MM.1S (cell line): ENCODE results near the gene DMGDH.

Experiments
- DNase-seq: peaks from one replicate; pipeline ENCODE4 v3.0.0-alpha.2; 2015
- H2AFZ ChIP-seq: fragments of 300-600 bp; sonication (generic); 2 replicates; pipeline ENCODE4 v1.6.0; 2016; ENCODE audit warnings: antibody characterized with exemption, low read length
- H3F3A ChIP-seq: fragments of 300-600 bp; sonication (generic); 2 replicates; pipeline ENCODE4 v1.6.1; 2016; ENCODE audit warnings: mild to moderate bottlenecking, antibody characterized with exemption, low read length, moderate library complexity, mixed read lengths; ENCODE audit not compliant: insufficient read depth
- H3K27ac ChIP-seq: fragments of 300-600 bp; sonication (generic); 2 replicates; pipeline ENCODE4 v1.5.1; 2016; ENCODE audit warnings: mild to moderate bottlenecking, low read length
- H3K27me3 ChIP-seq: fragments of 300-600 bp; sonication (generic); replicated peaks from 2 replicates; pipeline ENCODE4 v1.6.0; 2016; ENCODE audit warnings: low read length; ENCODE audit not compliant: insufficient read depth
- H3K36me3 ChIP-seq: fragments of 300-600 bp; sonication (generic); replicated peaks from 2 replicates; pipeline ENCODE4 v1.6.1; 2016; ENCODE audit warnings: mild to moderate bottlenecking, low read length, mixed read lengths; ENCODE audit not compliant: insufficient read depth
- H3K4me1 ChIP-seq: fragments of 300-600 bp; sonication (generic); 2 replicates; pipeline ENCODE4 v1.6.1; 2016; ENCODE audit warnings: low read length, mixed read lengths
- H3K4me2 ChIP-seq: fragments of 300-600 bp; sonication (generic); 2 replicates; pipeline ENCODE4 v1.6.0; 2016; ENCODE audit warnings: low read depth, low read length
- H3K4me3 ChIP-seq: fragments of 300-600 bp; sonication (generic); 2 replicates; pipeline ENCODE4 v1.5.1; 2016; ENCODE audit warnings: low read length, mixed read lengths
- H3K79me2 ChIP-seq: fragments of 300-600 bp; sonication (generic); 2 replicates; pipeline ENCODE4 v1.6.1; 2016; ENCODE audit warnings: mixed run types, low read length, mixed read lengths
- H3K9ac ChIP-seq: fragments of 300-600 bp; sonication (generic); 2 replicates; pipeline ENCODE4 v1.6.1; 2016; ENCODE audit warnings: low read length, mixed read lengths
- H3K9me2 ChIP-seq: fragments of 300-600 bp; sonication (generic); replicated peaks from 2 replicates; pipeline ENCODE4 v1.6.1; 2016; ENCODE audit warnings: mild to moderate bottlenecking, low read length, mixed read lengths; ENCODE audit not compliant: insufficient read depth
- H3K9me3 ChIP-seq: fragments of 300-600 bp; sonication (generic); replicated peaks from 2 replicates; pipeline ENCODE4 v1.6.1; 2016; ENCODE audit warnings: mild to moderate bottlenecking, low read length, mixed read lengths; ENCODE audit not compliant: insufficient read depth
- H4K20me1 ChIP-seq: fragments of 300-600 bp; sonication (generic); 2 replicates; pipeline ENCODE4 v1.6.1; 2016; ENCODE audit warnings: mild to moderate bottlenecking, low read length, moderate library complexity, mixed read lengths; ENCODE audit not compliant: insufficient read depth
- EZH2 ChIP-seq: fragments of 300-600 bp; sonication (generic); optimal IDR thresholded peaks from 2 replicates; pipeline ENCODE3; 2017; ENCODE audit warnings: low read depth, mild to moderate bottlenecking, antibody characterized with exemption, low read length, mixed read lengths
- EZH2phosphoT487 ChIP-seq: fragments of 300-600 bp; sonication (generic); IDR thresholded peaks from 2 replicates; pipeline ENCODE4 v1.6.1; 2018; ENCODE audit warnings: antibody characterized with exemption, low read length
- TF ChIP-seq, protein P1 (sequence below): fragments of 300-600 bp; sonication (generic); IDR thresholded peaks from 2 replicates; pipeline ENCODE4 v1.5.1; 2016; ENCODE audit warnings: antibody characterized with exemption, low read length, mixed read lengths

DMGDH gene

DNA sequence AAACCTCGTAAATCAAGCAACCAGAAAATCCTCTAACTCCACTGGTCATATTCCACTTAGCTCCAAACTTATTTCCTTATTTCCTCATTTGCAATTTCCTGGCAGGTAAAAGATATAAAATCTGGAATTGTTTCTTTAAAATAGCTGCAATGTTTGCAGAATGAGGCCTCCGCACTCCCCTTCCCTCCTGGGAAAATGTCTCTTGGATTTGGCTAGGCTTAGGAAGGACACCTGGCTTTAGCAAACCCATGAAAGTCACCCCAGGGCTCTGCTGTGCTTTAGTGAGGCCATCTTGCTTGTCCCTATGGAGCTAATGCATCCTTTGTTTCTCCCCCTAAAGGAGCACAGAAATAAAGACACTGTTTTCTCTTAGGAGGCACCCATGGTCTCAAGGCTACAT is 94.9 kb downstream of the DMGDH start:
- Histone ChIP-seq H2AFZ (no peak overlapping the region), H4K20me1 (no peaks in the 10 kb centered on the region), H3K4me3 (no peak overlapping the region), H3F3A (no peaks in the 10 kb centered on the region), H3K9ac (no peak overlapping the region), H3K9me3 (no peaks in the 10 kb centered on the region), H3K27me3 (no peaks in the 10 kb centered on the region), H3K36me3 (no peaks in the 10 kb centered on the region), H3K4me2 (no peak overlapping the region), H3K4me1 (no peaks in the 10 kb centered on the region), H3K79me2 (0 out of 2 replicates have a peak, but pooled peaks cover 3% of the 10 kb centered on the region), H3K27ac (no peak overlapping the region), H3K9me2 (no peaks in the 10 kb centered on the region)
- TF ChIP-seq, protein P1, sequence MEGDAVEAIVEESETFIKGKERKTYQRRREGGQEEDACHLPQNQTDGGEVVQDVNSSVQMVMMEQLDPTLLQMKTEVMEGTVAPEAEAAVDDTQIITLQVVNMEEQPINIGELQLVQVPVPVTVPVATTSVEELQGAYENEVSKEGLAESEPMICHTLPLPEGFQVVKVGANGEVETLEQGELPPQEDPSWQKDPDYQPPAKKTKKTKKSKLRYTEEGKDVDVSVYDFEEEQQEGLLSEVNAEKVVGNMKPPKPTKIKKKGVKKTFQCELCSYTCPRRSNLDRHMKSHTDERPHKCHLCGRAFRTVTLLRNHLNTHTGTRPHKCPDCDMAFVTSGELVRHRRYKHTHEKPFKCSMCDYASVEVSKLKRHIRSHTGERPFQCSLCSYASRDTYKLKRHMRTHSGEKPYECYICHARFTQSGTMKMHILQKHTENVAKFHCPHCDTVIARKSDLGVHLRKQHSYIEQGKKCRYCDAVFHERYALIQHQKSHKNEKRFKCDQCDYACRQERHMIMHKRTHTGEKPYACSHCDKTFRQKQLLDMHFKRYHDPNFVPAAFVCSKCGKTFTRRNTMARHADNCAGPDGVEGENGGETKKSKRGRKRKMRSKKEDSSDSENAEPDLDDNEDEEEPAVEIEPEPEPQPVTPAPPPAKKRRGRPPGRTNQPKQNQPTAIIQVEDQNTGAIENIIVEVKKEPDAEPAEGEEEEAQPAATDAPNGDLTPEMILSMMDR: no peak
- TF ChIP-seq EZH2 (no peak), EZH2phosphoT487 (no peak)
- no peak for DNase-seq

DNA sequence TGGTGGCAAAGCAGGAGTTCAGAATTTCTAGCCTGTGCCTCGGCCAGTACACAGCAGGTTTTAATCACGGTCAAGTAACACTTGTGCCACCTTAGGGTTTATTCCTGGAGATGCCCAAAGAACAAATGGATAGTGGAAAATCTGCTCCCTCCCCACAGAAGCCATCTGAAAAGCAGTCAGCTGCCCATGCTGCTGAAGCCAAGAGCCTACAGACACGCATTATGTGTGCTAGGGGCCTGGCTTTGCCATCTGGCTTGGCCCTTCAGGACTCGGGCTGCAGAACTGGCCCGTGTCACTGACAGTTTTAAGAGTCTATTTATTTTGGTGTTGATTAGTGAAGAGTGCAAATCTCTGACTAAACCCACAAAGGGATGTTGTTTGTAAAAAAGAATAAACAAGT is 95.5 kb downstream of the DMGDH start:
- Histone ChIP-seq H2AFZ (no peak overlapping the region), H3K4me2 (no peak overlapping the region), H3K9me2 (no peaks in the 10 kb centered on the region), H3K9me3 (no peaks in the 10 kb centered on the region), H3K27me3 (no peaks in the 10 kb centered on the region), H3K36me3 (no peaks in the 10 kb centered on the region), H4K20me1 (no peaks in the 10 kb centered on the region), H3K9ac (no peak overlapping the region), H3F3A (no peaks in the 10 kb centered on the region), H3K4me3 (no peak overlapping the region), H3K4me1 (no peaks in the 10 kb centered on the region), H3K79me2 (no peaks in the 10 kb centered on the region), H3K27ac (no peak overlapping the region)
- TF ChIP-seq EZH2phosphoT487 (no peak), EZH2 (no peak)
- TF ChIP-seq, protein P1: no peak
- DNase-seq: no peak

DNA sequence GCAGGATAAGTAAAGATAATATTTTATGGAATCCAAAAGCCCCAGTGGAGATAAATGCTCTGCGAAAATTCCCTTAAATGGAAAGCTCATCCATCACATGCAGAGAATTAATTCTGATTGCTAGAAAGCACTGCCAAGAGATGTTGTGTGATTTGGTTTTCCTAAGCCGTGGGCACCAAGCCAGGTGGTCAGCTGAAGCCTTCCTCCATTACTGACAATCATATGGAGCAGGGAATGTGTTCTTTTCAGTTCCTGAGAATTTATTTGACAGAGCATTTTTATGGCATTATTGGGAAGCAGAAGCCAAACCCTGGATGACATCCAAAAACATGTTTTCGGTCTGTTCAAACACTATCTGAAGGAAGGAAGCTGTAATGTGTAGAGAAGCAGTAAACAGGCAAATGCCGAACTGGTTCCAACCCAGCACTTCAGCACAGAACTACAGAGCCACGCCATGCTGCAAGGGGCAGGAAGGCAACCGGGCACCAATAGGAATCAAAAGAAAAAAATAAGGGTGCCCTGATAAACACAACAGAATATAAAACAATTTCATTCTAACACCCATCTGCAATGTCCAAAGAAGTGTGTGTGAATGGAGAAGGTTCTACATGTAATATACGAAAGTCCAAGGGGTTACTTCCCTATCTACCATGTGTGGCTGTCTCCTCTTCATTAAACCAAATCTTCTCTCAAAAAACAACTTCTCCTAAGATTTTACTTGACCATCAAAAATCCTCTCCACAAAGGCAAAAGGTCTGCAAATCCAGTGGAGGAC is 96.6 kb downstream of the DMGDH start:
- H3K9ac ChIP-seq: no peak overlapping the region
- no peaks in the 10 kb centered on the region for H4K20me1 ChIP-seq
- TF ChIP-seq EZH2 (no peak), EZH2phosphoT487 (no peak)
- TF ChIP-seq, protein P1: no peak
- no peaks in the 10 kb centered on the region for H3K4me1 ChIP-seq
- H3K27me3 ChIP-seq: no peaks in the 10 kb centered on the region
- no peaks in the 10 kb centered on the region for H3K36me3 ChIP-seq
- H3F3A ChIP-seq: no peaks in the 10 kb centered on the region
- no peak overlapping the region for H3K27ac ChIP-seq
- no peak for DNase-seq
- no peak overlapping the region for H3K4me3 ChIP-seq
- H2AFZ ChIP-seq: no peak overlapping the region
- H3K79me2 ChIP-seq: no peaks in the 10 kb centered on the region
- H3K4me2 ChIP-seq: no peak overlapping the region
- H3K9me2 ChIP-seq: no peaks in the 10 kb centered on the region
- H3K9me3 ChIP-seq: no peaks in the 10 kb centered on the region
